HepG2 (cell line): ENCODE data around the gene TMEM134. TPM values are rescaled to one million over a fixed set of nuclear protein-coding genes. Genes with fewer than 3 reads are reported as not detected.

ENCODE experiments used
- ASH2L ChIP-seq: fragments of 300-600, 200-600 bp; sonication (generic); IDR thresholded peaks from 2 replicates; pipeline ENCODE4 v1.7.0; 2017; ENCODE audit warnings: low read depth, mild to moderate bottlenecking, moderate library complexity, mixed read lengths, low read length; ENCODE audit not compliant: insufficient read length
- ATF2 ChIP-seq: sonication (generic); formaldehyde crosslinking; IDR thresholded peaks from 2 replicates; pipeline ENCODE4 v1.4.0; 2020; ENCODE audit warnings: missing genetic modification reagents
- CAMTA2 ChIP-seq: sonication (generic); formaldehyde crosslinking; IDR thresholded peaks from 2 replicates; pipeline ENCODE4 v1.4.0; 2020; ENCODE audit warnings: mild to moderate bottlenecking, missing genetic modification reagents, borderline replicate concordance
- CBX5 ChIP-seq: sonication (generic); formaldehyde crosslinking; IDR thresholded peaks from 2 replicates; pipeline ENCODE4 v1.4.0; 2020; ENCODE audit warnings: missing genetic modification reagents, borderline replicate concordance
- EHMT2 ChIP-seq: fragments of 200-600 bp; sonication (generic); IDR thresholded peaks from 2 replicates; pipeline ENCODE4 v1.7.0; 2017; ENCODE audit warnings: antibody characterized with exemption, low read depth, low read length, borderline replicate concordance
- FOXA3 ChIP-seq: IDR thresholded peaks from 2 replicates; pipeline ENCODE4 v1.6.1; 2016; ENCODE audit warnings: missing genetic modification reagents, missing compliant biosample characterization
- GLMP ChIP-seq: sonication (generic); formaldehyde crosslinking; IDR thresholded peaks from 2 replicates; pipeline ENCODE4 v1.9.0; 2021; ENCODE audit warnings: missing genetic modification reagents, mild to moderate bottlenecking, borderline replicate concordance
- IKZF5 ChIP-seq: IDR thresholded peaks from 2 replicates; pipeline ENCODE4 v1.6.1; 2018; ENCODE audit warnings: missing genetic modification reagents, mild to moderate bottlenecking, missing compliant biosample characterization
- NCOR1 ChIP-seq: fragments of 200-600 bp; sonication (generic); IDR thresholded peaks from 2 replicates; pipeline ENCODE4 v1.7.0; 2017; ENCODE audit warnings: antibody characterized with exemption, low read length, borderline replicate concordance
- NR2F6 ChIP-seq, 2 experiments: IDR thresholded peaks; 2 replicates each; pipeline ENCODE4 v1.6.1; 2016; ENCODE audit warnings: antibody characterized with exemption in 1 of 2, mild to moderate bottlenecking in 1 of 2
- PCBP1 ChIP-seq: fragments of 200-400 bp; formaldehyde crosslinking; IDR thresholded peaks from 2 replicates; pipeline ENCODE4 v1.6.1; 2017; ENCODE audit warnings: mild to moderate bottlenecking, low read depth, low read length, borderline replicate concordance
- POLR2G ChIP-seq: fragments of 200-400 bp; formaldehyde crosslinking; IDR thresholded peaks from 2 replicates; pipeline ENCODE4 v1.6.1; 2018; ENCODE audit warnings: mild to moderate bottlenecking, low read depth, low read length, moderate library complexity
- RELA ChIP-seq: sonication (generic); formaldehyde crosslinking; IDR thresholded peaks from 2 replicates; pipeline ENCODE4 v1.4.0; 2020; ENCODE audit warnings: missing genetic modification reagents
- SP2 ChIP-seq: sonication (generic); formaldehyde crosslinking; IDR thresholded peaks from 2 replicates; pipeline ENCODE4 v1.5.1; 2020; ENCODE audit warnings: mild to moderate bottlenecking, missing genetic modification reagents
- TBL1XR1 ChIP-seq: fragments of 150-350 bp; IDR thresholded peaks from 2 replicates; pipeline ENCODE4 v1.6.1; 2014; ENCODE audit warnings: borderline replicate concordance, low read length; ENCODE audit not compliant: partially characterized antibody
- ZNF17 ChIP-seq: sonication (generic); formaldehyde crosslinking; IDR thresholded peaks from 2 replicates; pipeline ENCODE4 v1.5.0; 2020; ENCODE audit warnings: mild to moderate bottlenecking, missing genetic modification reagents
- ZNF580 ChIP-seq: IDR thresholded peaks from 2 replicates; pipeline ENCODE4 v1.6.1; 2016; ENCODE audit warnings: low read depth, borderline replicate concordance
- ZNF788 ChIP-seq: sonication (generic); formaldehyde crosslinking; IDR thresholded peaks from 2 replicates; pipeline ENCODE4 v1.5.0; 2020; ENCODE audit warnings: mild to moderate bottlenecking, missing genetic modification reagents, borderline replicate concordance
- ZXDC ChIP-seq: sonication (generic); formaldehyde crosslinking; IDR thresholded peaks from 2 replicates; pipeline ENCODE4 v1.5.0; 2020; ENCODE audit warnings: mild to moderate bottlenecking, missing genetic modification reagents
- polyA plus RNA-seq, 8 experiments: library from polyadenylated mRNA; depleted of rRNA in 3 of 8; stranded (reverse) in 7 of 8; unstranded in 1 of 8; fragments of >200 nt; fragmentation: Illumina TruSeq in 4 of 8; extraction: Trizol in 4 of 8; gene quantifications; 2 replicates each; pipeline versions ENCODE4 v1.2.1 to v1.2.3, GENCODE V29; 2011 to 2016; ENCODE audit warnings: low read depth in 4 of 8, missing spikeins in 1 of 8, mixed read lengths in 1 of 8; ENCODE audit not compliant: insufficient read depth in 1 of 8
- total RNA-seq, 5 experiments: library from RNA; depleted of rRNA; stranded (reverse); fragments of >200 nt; fragmentation: Illumina TruSeq; extraction: Trizol; gene quantifications; 2 replicates each; pipeline ENCODE4 v1.2.3, GENCODE V29; 2016; ENCODE audit warnings: low read depth in 1 of 5
- TF ChIP-seq, protein P1 (sequence below): sonication (generic); formaldehyde crosslinking; IDR thresholded peaks from 2 replicates; pipeline ENCODE4 v1.4.0; 2020; ENCODE audit warnings: mild to moderate bottlenecking, missing genetic modification reagents

Gene TMEM134
- total and polyA plus RNA-seq, 2 of the 13 experiments (the other 11 are each of a cell fraction or from before 2014, with no cell fraction given), result 6.9 to 26.9 TPM

GRCh38 chr11:67508486-67509121, 39.6 kb upstream of the TMEM134 start (continued):
- TF ChIP-seq ATF2 (CRISPR knock-in tag), result peak; percentile 89
- no peak for TF ChIP-seq RELA (CRISPR knock-in tag)
- peak; percentile 47; the same call in 1 of the 2 replicates for TF ChIP-seq IKZF5 (CRISPR knock-in tag)
- 0 out of 2 replicates have a peak, but pooled peaks have one; percentile 11 for TF ChIP-seq NCOR1
- TF ChIP-seq CAMTA2 (CRISPR knock-in tag), result no peak
- TF ChIP-seq EHMT2, result no peak
- TF ChIP-seq NR2F6 (IDR thresholded peaks at IDR 0.05), result no peak
- TF ChIP-seq NR2F6 (CRISPR knock-in tag; IDR thresholded peaks at IDR 0.05), result no peak
- no peak for TF ChIP-seq ZXDC (CRISPR knock-in tag)
- no peak for TF ChIP-seq GLMP (CRISPR knock-in tag)
- peak; percentile 35; the same call in 1 of the 2 replicates for TF ChIP-seq CBX5 (CRISPR knock-in tag)
- peak; percentile 19; the same call in 1 of the 2 replicates for TF ChIP-seq FOXA3 (CRISPR knock-in tag)
- no peak for TF ChIP-seq TBL1XR1
- TF ChIP-seq SP2 (CRISPR knock-in tag), result peak; percentile 74
- 0 out of 2 replicates have a peak, but pooled peaks have one; percentile 9 for TF ChIP-seq PCBP1
- peak; percentile 13; the same call in 1 of the 2 replicates for TF ChIP-seq ZNF788
- no peak for TF ChIP-seq ZNF17 (CRISPR knock-in tag)
- TF ChIP-seq ASH2L, result peak; percentile 90
- 0 out of 2 replicates have a peak, but pooled peaks have one; percentile 27 for TF ChIP-seq ZNF580
- peak; percentile 46; the same call in 1 of the 2 replicates for TF ChIP-seq POLR2G
- TF ChIP-seq, protein P1, sequence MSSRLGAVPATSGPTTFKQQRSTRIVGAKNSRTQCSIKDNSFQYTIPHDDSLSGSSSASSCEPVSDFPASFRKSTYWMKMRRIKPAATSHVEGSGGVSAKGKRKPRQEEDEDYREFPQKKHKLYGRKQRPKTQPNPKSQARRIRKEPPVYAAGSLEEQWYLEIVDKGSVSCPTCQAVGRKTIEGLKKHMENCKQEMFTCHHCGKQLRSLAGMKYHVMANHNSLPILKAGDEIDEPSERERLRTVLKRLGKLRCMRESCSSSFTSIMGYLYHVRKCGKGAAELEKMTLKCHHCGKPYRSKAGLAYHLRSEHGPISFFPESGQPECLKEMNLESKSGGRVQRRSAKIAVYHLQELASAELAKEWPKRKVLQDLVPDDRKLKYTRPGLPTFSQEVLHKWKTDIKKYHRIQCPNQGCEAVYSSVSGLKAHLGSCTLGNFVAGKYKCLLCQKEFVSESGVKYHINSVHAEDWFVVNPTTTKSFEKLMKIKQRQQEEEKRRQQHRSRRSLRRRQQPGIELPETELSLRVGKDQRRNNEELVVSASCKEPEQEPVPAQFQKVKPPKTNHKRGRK (CRISPR knock-in tag), result no peak
